HEK293T (cell line): ENCODE results near the gene PI4KA.
"Not testable (repeated sequence)": the region's sequence is repeated elsewhere in the genome, so short reads cannot be mapped to it uniquely, and the experiment has no call there.

ENCODE experiments used
- CTCF ChIA-PET: fragments of 350-600 bp; formaldehyde crosslinking; extraction: SDS; loops from one replicate; lab custom pipeline; 2021; ENCODE audit warnings: antibody characterized with exemption, inconsistent platforms; lab: Yijun Ruan, JAX
- POLR2A ChIA-PET: fragments of 350-600 bp; formaldehyde crosslinking; extraction: SDS; loops from one replicate; lab custom pipeline; 2020; ENCODE audit warnings: antibody characterized with exemption, inconsistent platforms; lab: Yijun Ruan, JAX
- DNase-seq: peaks from one replicate; pipeline ENCODE4 v3.0.0; 2012; ENCODE audit warnings: mixed read lengths; ENCODE audit errors: extremely low spot score
- ARNT ChIP-seq: fragments of 450-650 bp; IDR thresholded peaks from 2 replicates; pipeline ENCODE4 v1.6.1; 2017; ENCODE audit warnings: mild to moderate bottlenecking
- BHLHE40 ChIP-seq: fragments of 450-650 bp; IDR thresholded peaks from 2 replicates; pipeline ENCODE4 v1.6.1; 2016; ENCODE audit warnings: mild to moderate bottlenecking, moderate library complexity, borderline replicate concordance
- CTBP1 ChIP-seq: fragments of 450-650 bp; IDR thresholded peaks from 2 replicates; pipeline ENCODE4 v1.6.1; 2016; ENCODE audit warnings: borderline replicate concordance
- ELF4 ChIP-seq: fragments of 450-650 bp; IDR thresholded peaks from 2 replicates; pipeline ENCODE4 v1.6.1; 2017; ENCODE audit warnings: antibody characterized with exemption
- FOXA1 ChIP-seq: fragments of 450-650 bp; IDR thresholded peaks from 2 replicates; pipeline ENCODE4 v1.6.1; 2016; ENCODE audit warnings: mild to moderate bottlenecking
- FOXK2 ChIP-seq: fragments of 450-650 bp; IDR thresholded peaks from 2 replicates; pipeline ENCODE4 v1.6.1; 2016; ENCODE audit warnings: mild to moderate bottlenecking
- FOXM1 ChIP-seq: fragments of 450-650 bp; IDR thresholded peaks from 2 replicates; pipeline ENCODE4 v1.6.1; 2017; ENCODE audit warnings: mild to moderate bottlenecking, borderline replicate concordance
- HDGF ChIP-seq: fragments of 450-650 bp; IDR thresholded peaks from 2 replicates; pipeline ENCODE4 v1.6.1; 2017; ENCODE audit warnings: antibody characterized with exemption, borderline replicate concordance
- L3MBTL2 ChIP-seq: fragments of 450-650 bp; conservative IDR thresholded peaks from 2 replicates; pipeline ENCODE4 v1.6.1; 2016; ENCODE audit warnings: mild to moderate bottlenecking
- LEF1 ChIP-seq: fragments of 450-650 bp; IDR thresholded peaks from 2 replicates; pipeline ENCODE4 v1.6.1; 2017; ENCODE audit warnings: mild to moderate bottlenecking, borderline replicate concordance
- NFRKB ChIP-seq: fragments of 450-650 bp; IDR thresholded peaks from 2 replicates; pipeline ENCODE4 v1.6.1; 2016; ENCODE audit warnings: mild to moderate bottlenecking, moderate library complexity
- PKNOX1 ChIP-seq: fragments of 450-650 bp; IDR thresholded peaks from 2 replicates; pipeline ENCODE4 v1.6.1; 2016
- SP1 ChIP-seq: fragments of 450-650 bp; IDR thresholded peaks from 2 replicates; pipeline ENCODE4 v1.6.1; 2017
- SUZ12 ChIP-seq: fragments of 450-650 bp; IDR thresholded peaks from 2 replicates; pipeline ENCODE4 v1.6.1; 2016; ENCODE audit warnings: mild to moderate bottlenecking
- TARDBP ChIP-seq: fragments of 450-650 bp; IDR thresholded peaks from 2 replicates; pipeline ENCODE4 v1.6.1; 2016
- ZNF384 ChIP-seq: fragments of 450-650 bp; IDR thresholded peaks from 2 replicates; pipeline ENCODE4 v1.6.1; 2016

Gene PI4KA

GRCh38 chr22:20663941-20664593, 194.5 kb downstream of the PI4KA start:
- ChIA-PET CTCF (interaction anchor here (1.0 kb wide), 1 partner anchor 100 kb away, joined by 3 read pairs; no protein-coding TSS in a partner anchor), POLR2A (no interaction called here)
- DNase-seq = no peak
- TF ChIP-seq ZNF384 (no peak), FOXA1 (no peak), L3MBTL2 (no peak), FOXK2 (no peak), LEF1 (no peak), SUZ12 (no peak), FOXM1 (no peak), PKNOX1 (no peak), ELF4 (no peak), ARNT (no peak), HDGF (no peak), TARDBP (no peak), NFRKB (no peak)

DNA sequence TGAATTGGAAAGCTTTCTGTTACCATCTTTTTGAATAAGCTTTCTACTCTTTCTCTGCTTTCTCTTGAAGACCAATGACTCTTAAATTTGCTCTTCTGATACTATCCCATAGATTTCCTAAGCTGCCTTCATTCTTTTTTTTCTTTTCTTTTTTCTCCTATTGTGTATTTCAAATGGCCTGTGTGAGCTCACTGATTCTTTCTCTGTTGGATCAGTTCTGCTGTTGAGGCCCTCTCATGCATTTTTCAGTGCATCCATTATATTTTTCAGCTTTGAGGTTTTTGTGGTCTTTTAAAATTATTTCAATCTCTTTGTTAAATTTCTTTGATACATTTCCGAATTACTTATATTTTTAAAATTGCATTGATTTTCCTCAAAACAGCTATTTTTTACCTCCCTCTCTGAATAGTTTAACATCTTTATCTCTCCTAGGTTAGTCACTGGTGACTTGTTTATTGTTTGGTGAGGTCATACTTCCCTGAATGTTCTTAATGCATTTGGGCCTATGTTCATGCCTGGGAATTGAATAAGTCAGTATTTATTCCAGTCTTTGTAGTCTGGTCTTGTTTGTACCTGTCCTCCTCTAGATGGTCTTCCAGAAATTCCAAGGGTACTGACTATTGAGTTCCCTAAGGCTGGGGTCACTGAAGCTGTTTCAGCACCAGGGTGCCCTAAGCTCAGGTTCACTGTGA, 195.3 kb downstream of the PI4KA start:
- ChIA-PET POLR2A (interaction anchor here (0.7 kb wide), 1 partner anchor 154 kb away, joined by 3 read pairs; no protein-coding TSS in a partner anchor), CTCF (interaction anchor here (1.0 kb wide), 1 partner anchor 99 kb away, joined by 3 read pairs; no protein-coding TSS in a partner anchor)
- TF ChIP-seq L3MBTL2 (no peak), SUZ12 (no peak), TARDBP (no peak), PKNOX1 (no peak), FOXK2 (no peak), ARNT (no peak), ZNF384 (no peak)
- no peak for DNase-seq

- DNase-seq, CTCF ChIA-PET: not testable (repeated sequence)
- POLR2A ChIA-PET = interaction anchor here (0.7 kb wide), 1 partner anchor 153 kb away, joined by 3 read pairs; no protein-coding TSS in a partner anchor
Measured at GRCh38 chr22:20662524-20663036, 196.0 kb downstream of the PI4KA start.

DNA sequence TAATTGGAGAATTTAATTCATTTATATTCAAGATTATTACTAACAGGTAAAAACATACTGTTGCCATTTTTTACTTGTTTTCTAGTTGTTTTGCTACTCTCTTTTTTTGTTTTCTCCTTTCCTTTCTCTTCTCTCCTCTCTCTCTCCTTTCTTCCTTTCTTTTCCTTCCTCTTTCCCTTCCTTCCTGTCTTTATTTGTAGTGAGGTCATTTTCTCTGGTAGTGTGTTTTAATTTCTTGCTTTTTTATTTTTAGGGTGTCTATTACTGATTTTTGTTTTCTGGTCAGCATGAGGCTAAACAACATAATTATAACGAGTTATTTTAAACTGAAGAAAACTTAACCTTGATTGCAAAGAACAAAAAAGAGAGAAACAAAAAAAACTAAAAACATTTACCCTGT, 197.1 kb downstream of the PI4KA start:
- POLR2A ChIA-PET = no interaction called here
- CTCF ChIA-PET = no interaction called here
- no peak for TF ChIP-seq BHLHE40
- no peak for TF ChIP-seq FOXA1
- TF ChIP-seq FOXM1 = no peak
- no peak for TF ChIP-seq SUZ12
- no peak for TF ChIP-seq L3MBTL2
- no peak for TF ChIP-seq PKNOX1
- no peak for TF ChIP-seq ZNF384
- no peak for TF ChIP-seq FOXK2
- no peak for TF ChIP-seq LEF1
- no peak for TF ChIP-seq TARDBP
- no peak for TF ChIP-seq ARNT
- TF ChIP-seq ELF4 = no peak
- no peak for TF ChIP-seq HDGF
- no peak for TF ChIP-seq SP1
- TF ChIP-seq CTBP1 = no peak
- TF ChIP-seq NFRKB = no peak
- no peak for DNase-seq

DNA sequence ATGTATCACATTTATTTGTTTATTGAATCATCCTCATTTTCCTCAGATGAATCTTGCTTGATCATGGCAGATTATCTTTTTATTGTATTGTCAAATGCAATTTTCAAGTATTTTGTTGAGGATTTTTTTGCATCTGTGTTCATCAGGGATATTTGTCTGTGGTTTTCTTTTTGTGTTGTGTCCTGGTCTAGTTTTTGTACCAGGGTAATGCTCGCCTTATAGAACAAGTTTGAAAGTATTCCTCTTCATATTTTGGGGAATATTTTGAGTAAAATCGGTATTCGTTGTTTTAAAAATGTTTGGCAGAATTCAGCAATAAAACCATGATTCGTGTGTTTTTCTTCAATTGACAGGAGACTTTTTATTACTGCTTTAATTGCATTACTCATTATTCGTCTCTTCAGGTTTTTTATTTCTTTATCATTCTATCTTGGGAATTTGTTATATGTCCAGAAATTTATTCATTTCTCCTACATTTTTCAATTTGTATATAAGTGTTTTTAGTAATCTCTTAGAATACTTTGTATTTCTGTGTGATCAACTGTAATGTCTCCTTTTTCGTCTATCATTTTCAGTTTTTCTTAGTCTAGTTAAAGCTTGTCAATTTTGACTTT, 198.1 kb downstream of the PI4KA start:
- CTCF ChIA-PET = no interaction called here
- no peak for DNase-seq
- TF ChIP-seq ARNT = no peak
- no peak for TF ChIP-seq ZNF384
- POLR2A ChIA-PET = no interaction called here

- DNase-seq = no peak
- CTCF ChIA-PET = no interaction called here
- no peak for TF ChIP-seq ARNT
- no peak for TF ChIP-seq SP1
- no peak for TF ChIP-seq LEF1
- TF ChIP-seq L3MBTL2 = no peak
- no peak for TF ChIP-seq HDGF
- TF ChIP-seq TARDBP = no peak
- TF ChIP-seq ZNF384 = no peak
- no peak for TF ChIP-seq FOXK2
- no peak for TF ChIP-seq FOXM1
- TF ChIP-seq CTBP1 = no peak
- TF ChIP-seq SUZ12 = no peak
- POLR2A ChIA-PET = no interaction called here
Measured at GRCh38 chr22:20659920-20660319, 198.7 kb downstream of the PI4KA start.
